ENCODE measurements around the gene ATIC.

The ATIC gene

GRCh38 chr2:215355801-215356200 is 43.9 kb downstream of the ATIC start:
- no peak; the same call in 2 of the 3 replicates for ATAC-seq
- TF ChIP-seq ISL1 (CRISPR knock-in tag; IDR thresholded peaks at IDR 0.05) = no peak
- TF ChIP-seq RARB (CRISPR knock-in tag; IDR thresholded peaks at IDR 0.05) = no peak
- no peak for TF ChIP-seq ZC3H10 (CRISPR knock-in tag; IDR thresholded peaks at IDR 0.05)
- no peak for TF ChIP-seq ZNF8 (CRISPR knock-in tag; IDR thresholded peaks at IDR 0.05)

GRCh38 chr2:215356334-215356947 is 44.6 kb downstream of the ATIC start:
- no peak for ATAC-seq
- TF ChIP-seq RARB (CRISPR knock-in tag; IDR thresholded peaks at IDR 0.05) (no peak), ZC3H10 (CRISPR knock-in tag; IDR thresholded peaks at IDR 0.05) (no peak), ZNF565 (CRISPR knock-in tag; conservative IDR thresholded peaks at IDR 0.05; ENCODE audit: low read depth) (no peak), ISL1 (CRISPR knock-in tag; IDR thresholded peaks at IDR 0.05) (no peak), ZFP30 (CRISPR knock-in tag; IDR thresholded peaks at IDR 0.05) (no peak), POU6F1 (CRISPR knock-in tag; IDR thresholded peaks at IDR 0.05; ENCODE audit: borderline replicate concordance, low read depth) (no peak), ESRRG (CRISPR knock-in tag; IDR thresholded peaks at IDR 0.05) (no peak), CSDC2 (CRISPR knock-in tag; IDR thresholded peaks at IDR 0.05) (no peak), CSRNP3 (CRISPR knock-in tag; IDR thresholded peaks at IDR 0.05) (no peak), TOX (CRISPR knock-in tag; IDR thresholded peaks at IDR 0.05; ENCODE audit: borderline replicate concordance) (no peak), TSHZ2 (CRISPR knock-in tag; IDR thresholded peaks at IDR 0.05) (no peak), ZNF70 (CRISPR knock-in tag; IDR thresholded peaks at IDR 0.05) (no peak), ZNF8 (CRISPR knock-in tag; IDR thresholded peaks at IDR 0.05) (no peak), OSR1 (CRISPR knock-in tag; IDR thresholded peaks at IDR 0.05) (no peak), SNAI2 (CRISPR knock-in tag; IDR thresholded peaks at IDR 0.05) (no peak), BACH2 (CRISPR knock-in tag; IDR thresholded peaks at IDR 0.05; ENCODE audit: borderline replicate concordance) (no peak), PPARA (CRISPR knock-in tag; IDR thresholded peaks at IDR 0.05; ENCODE audit: borderline replicate concordance) (no peak), ARNTL (CRISPR knock-in tag; IDR thresholded peaks at IDR 0.05; ENCODE audit: borderline replicate concordance, low read depth) (no peak), TCF4 (CRISPR knock-in tag; IDR thresholded peaks at IDR 0.05; ENCODE audit: borderline replicate concordance) (no peak)

GRCh38 chr2:215356948-215357461 is 45.1 kb downstream of the ATIC start:
- ATAC-seq = peak; percentile 13; the same call in 2 of the 3 replicates
- TF ChIP-seq SNAI2 (CRISPR knock-in tag; IDR thresholded peaks at IDR 0.05) = no peak
- no peak for TF ChIP-seq PATZ1 (CRISPR knock-in tag; IDR thresholded peaks at IDR 0.05; ENCODE audit: borderline replicate concordance)
- TF ChIP-seq CREB5 (CRISPR knock-in tag; IDR thresholded peaks at IDR 0.05; ENCODE audit: low read depth) = no peak
- TF ChIP-seq ZC3H10 (CRISPR knock-in tag; IDR thresholded peaks at IDR 0.05) = no peak
- TF ChIP-seq ZFP30 (CRISPR knock-in tag; IDR thresholded peaks at IDR 0.05) = no peak
- no peak for TF ChIP-seq OSR1 (CRISPR knock-in tag; IDR thresholded peaks at IDR 0.05)
- TF ChIP-seq CSRNP3 (CRISPR knock-in tag; IDR thresholded peaks at IDR 0.05) = no peak
- TF ChIP-seq ARNTL (CRISPR knock-in tag; IDR thresholded peaks at IDR 0.05; ENCODE audit: borderline replicate concordance, low read depth) = no peak
- TF ChIP-seq CSDC2 (CRISPR knock-in tag; IDR thresholded peaks at IDR 0.05) = no peak
- TF ChIP-seq GLIS3 (CRISPR knock-in tag; IDR thresholded peaks at IDR 0.05) = no peak
- TF ChIP-seq RARB (CRISPR knock-in tag; IDR thresholded peaks at IDR 0.05) = no peak
- TF ChIP-seq POU6F1 (CRISPR knock-in tag; IDR thresholded peaks at IDR 0.05; ENCODE audit: borderline replicate concordance, low read depth) = no peak
- TF ChIP-seq ISL1 (CRISPR knock-in tag; IDR thresholded peaks at IDR 0.05) = no peak
- TF ChIP-seq ZNF70 (CRISPR knock-in tag; IDR thresholded peaks at IDR 0.05) = no peak
- TF ChIP-seq ESRRG (CRISPR knock-in tag; IDR thresholded peaks at IDR 0.05) = no peak
- TF ChIP-seq BACH2 (CRISPR knock-in tag; IDR thresholded peaks at IDR 0.05; ENCODE audit: borderline replicate concordance) = no peak

Measured in SK-N-SH treated with all-trans-retinoic acid at 6 μM for 48 hours (cell line).